GM12878 (cell line): ENCODE results near the gene PHEX. TPM values are rescaled to one million over a fixed set of nuclear protein-coding genes. Genes with fewer than 3 reads are reported as not detected.

ENCODE experiments used
- ATAC-seq: fragments of 200-7000 bp; cut with Tn5 transposase; 3 replicates; pipeline ENCODE4 v1.9.1; 2020; ENCODE audit warnings: mild to moderate bottlenecking, moderate library complexity
- BruUV-seq: library from RNA; stranded (reverse); fragments of 400-500 nt; replicated peaks from 2 replicates; lab custom pipeline; 2021; lab: Mats Ljungman, UMichigan
- CTCF ChIA-PET: fragments of 300-600 bp; sonication (Branson Sonifier 250); formaldehyde crosslinking; extraction: SDS; loops from one replicate; lab custom pipeline; 2021; ENCODE audit warnings: inconsistent platforms; lab: Yijun Ruan, JAX
- POLR2A ChIA-PET: fragments of 350-600 bp; formaldehyde crosslinking; extraction: SDS; loops from one replicate; lab custom pipeline; 2021; ENCODE audit warnings: inconsistent platforms; lab: Charles Lee
- RAD21 ChIA-PET: fragments of 300-600 bp; sonication (Branson Sonifier 250); formaldehyde crosslinking; loops from one replicate; lab custom pipeline; 2023; ENCODE audit warnings: antibody characterized with exemption; ENCODE audit not compliant: unreplicated experiment; lab: Charles Lee
- SMC1A ChIA-PET: fragments of 300-600 bp; sonication (Branson Sonifier 250); formaldehyde crosslinking; loops from one replicate; lab custom pipeline; 2023; ENCODE audit not compliant: unreplicated experiment, uncharacterized antibody; lab: Charles Lee
- DNase-seq: peaks from one replicate; pipeline ENCODE4 v3.0.0-alpha.2; 2011; ENCODE audit warnings: low read depth, low spot score
- FAIRE-seq: peaks from 3 replicates; lab custom pipeline; 2011; peaks lifted over from hg19 to GRCh38; lab: Jason Lieb, UNC
- H2AFZ ChIP-seq: 2 replicates; pipeline ENCODE4 v1.6.0; 2011; ENCODE audit warnings: low read depth, low read length, control low read depth; ENCODE audit not compliant: control insufficient read depth
- H3K27ac ChIP-seq: 2 replicates; pipeline ENCODE4 v1.5.1; 2011; ENCODE audit warnings: control low read depth; ENCODE audit not compliant: control insufficient read depth, insufficient read depth
- H3K27me3 ChIP-seq, 2 experiments: replicated peaks in 1 of 2; 2 replicates each; pipeline versions ENCODE4 v1.6.0 to v1.6.1; 2011; ENCODE audit warnings: low read length in 1 of 2; ENCODE audit not compliant: control insufficient read depth in 2 of 2, insufficient read depth in 2 of 2
- H3K36me3 ChIP-seq, 2 experiments: 2 replicates each; pipeline ENCODE4 v1.5.1; 2011; ENCODE audit warnings: low read length in 1 of 2; ENCODE audit not compliant: control insufficient read depth in 2 of 2, insufficient read depth in 2 of 2
- H3K4me1 ChIP-seq: 2 replicates; pipeline ENCODE4 v1.6.1; 2011; ENCODE audit warnings: mild to moderate bottlenecking, low read length, moderate library complexity, mixed read lengths; ENCODE audit not compliant: control insufficient read depth, insufficient read depth
- H3K4me2 ChIP-seq: 2 replicates; pipeline ENCODE4 v1.6.0; 2011; ENCODE audit warnings: control low read depth; ENCODE audit not compliant: control insufficient read depth, insufficient read depth
- H3K4me3 ChIP-seq: fragments of 200-600 bp; sonication (generic); 2 replicates; pipeline ENCODE4 v1.5.1; 2016
- H3K79me2 ChIP-seq: 2 replicates; pipeline ENCODE4 v1.6.0; 2011; ENCODE audit warnings: low read length; ENCODE audit not compliant: control insufficient read depth, insufficient read depth
- H3K9ac ChIP-seq: 2 replicates; pipeline ENCODE4 v1.8.0; 2011; ENCODE audit warnings: low read length, control low read depth, mixed read lengths; ENCODE audit not compliant: control insufficient read depth, insufficient read depth
- H3K9me3 ChIP-seq: replicated peaks from 3 replicates; pipeline ENCODE4 v1.5.1; 2011; ENCODE audit warnings: mild to moderate bottlenecking, low read length; ENCODE audit not compliant: control insufficient read depth, insufficient read depth
- H4K20me1 ChIP-seq: 2 replicates; pipeline ENCODE4 v1.6.0; 2011; ENCODE audit not compliant: control insufficient read depth, insufficient read depth
- BCL11A ChIP-seq: IDR thresholded peaks from 2 replicates; pipeline ENCODE4 v1.6.1; 2011; ENCODE audit warnings: low read depth, low read length
- CUX1 ChIP-seq: IDR thresholded peaks from 2 replicates; pipeline ENCODE4 v1.6.1; 2012; ENCODE audit warnings: improper control_type of control experiment, low read depth, low read length; ENCODE audit not compliant: insufficient replicate concordance
- EZH2 ChIP-seq: IDR thresholded peaks from 2 replicates; pipeline ENCODE4 v1.6.1; 2012; ENCODE audit warnings: low read depth, mild to moderate bottlenecking, control low read depth, inconsistent platforms, low read length, borderline replicate concordance; ENCODE audit not compliant: control insufficient read depth
- IKZF1 ChIP-seq: fragments of 450-650 bp; conservative IDR thresholded peaks from 2 replicates; pipeline ENCODE4 v1.6.1; 2017; ENCODE audit warnings: antibody characterized with exemption, mild to moderate bottlenecking
- IRF3 ChIP-seq: fragments of 450-650 bp; IDR thresholded peaks from 2 replicates; pipeline ENCODE4 v1.6.1; 2014; ENCODE audit warnings: mild to moderate bottlenecking
- PKNOX1 ChIP-seq: fragments of 450-650 bp; IDR thresholded peaks from 2 replicates; pipeline ENCODE4 v1.6.1; 2016; ENCODE audit warnings: mild to moderate bottlenecking
- RAD21 ChIP-seq: IDR thresholded peaks from 2 replicates; pipeline ENCODE4 v1.6.1; 2011; ENCODE audit warnings: mild to moderate bottlenecking, low read depth, low read length, moderate library complexity; ENCODE audit not compliant: insufficient read depth
- SIN3A ChIP-seq: IDR thresholded peaks from 2 replicates; pipeline ENCODE4 v1.6.1; 2012; ENCODE audit warnings: low read depth, low read length, improper control_type of control experiment
- SIX5 ChIP-seq: IDR thresholded peaks from 2 replicates; pipeline ENCODE4 v1.6.1; 2011; ENCODE audit warnings: mild to moderate bottlenecking, low read depth, low read length, moderate library complexity; ENCODE audit not compliant: severe bottlenecking
- SUPT20H ChIP-seq: IDR thresholded peaks from 2 replicates; pipeline ENCODE4 v1.6.1; 2011; ENCODE audit warnings: low read depth, mild to moderate bottlenecking, low read length, moderate library complexity, borderline replicate concordance; ENCODE audit not compliant: control insufficient read depth
- USF2 ChIP-seq: IDR thresholded peaks from 2 replicates; pipeline ENCODE4 v1.6.1; 2011; ENCODE audit warnings: low read depth, low read length, improper control_type of control experiment, borderline replicate concordance
- WGBS: methylation state at CpG from one replicate; pipeline ENCODE4 v1.1.6; 2016; ENCODE audit warnings: low lambda C conversion rate; ENCODE audit not compliant: insufficient replicate concordance, insufficient coverage; ENCODE audit errors: missing lambda C conversion rate; 5-methylcytosine and 5-hydroxymethylcytosine counted together
- in situ Hi-C: fragments of 300-500 bp; cut with MboI; formaldehyde crosslinking; loops from 9 replicates; pipeline ENCODE4 v1.14.3; 2018; ENCODE audit warnings: mixed read lengths
- intact Hi-C: fragments of 100-400 bp; cut with micrococcal nuclease; formaldehyde crosslinking; loops from one replicate; pipeline ENCODE4 v1.14.2; 2022; ENCODE audit not compliant: unreplicated experiment
- polyA plus RNA-seq, 11 experiments: library from polyadenylated mRNA; depleted of rRNA in 4 of 11; unstranded in 6 of 11; stranded (reverse) in 5 of 11; fragments of >200 nt; fragmentation: Nextera tagmentation in 4 of 11; fragmentation: Illumina TruSeq in 1 of 11; extraction: Ambion mirVana in 4 of 11; extraction: Trizol in 1 of 11; gene quantifications; 1 replicate in 1 of 11; 2 replicates in 10 of 11; pipeline versions ENCODE4 v1.2.1 to v1.2.3, GENCODE V29; 2011 to 2016; ENCODE audit warnings: inconsistent platforms in 2 of 11, missing spikeins in 2 of 11, low read depth in 1 of 11
- total RNA-seq, 4 experiments: library from RNA; depleted of rRNA in 3 of 4; stranded (reverse); fragments of >200 nt in 3 of 4; fragmentation: Illumina TruSeq in 1 of 4; extraction: Trizol in 1 of 4; gene quantifications; 2 replicates each; pipeline versions ENCODE4 v1.2.1 to v1.2.3, GENCODE V29; 2013 to 2021

Gene PHEX
- total and polyA plus RNA-seq, 10 of the 15 experiments (the other 5 are each of a cell fraction or from before 2014, with no cell fraction given), result 0.12 to 97.2 (median 0.55) TPM

GRCh38 chrX:22192419-22193060 is 160.4 kb downstream of the PHEX start:
- Histone ChIP-seq H3K9ac (no peak overlapping the region), H3K9me3 (no peaks in the 10 kb centered on the region; the same call in 2 of the 3 replicates), H4K20me1 (no peaks in the 10 kb centered on the region), H3K79me2 (no peaks in the 10 kb centered on the region), H2AFZ (peak overlapping the region; percentile 69), H3K27me3 (no peaks in the 10 kb centered on the region), H3K4me3 (no peak overlapping the region), H3K27ac (no peak overlapping the region), H3K4me1 (no peaks in the 10 kb centered on the region), H3K4me2 (peak overlapping the region; percentile 44), H3K36me3 (no peaks in the 10 kb centered on the region)
- FAIRE-seq (peak; percentile 92), ATAC-seq (peak; percentile 96), DNase-seq (peak; percentile 3)
- in situ Hi-C loops, result no loop called here
- ChIA-PET POLR2A (no interaction called here), SMC1A (interaction anchor here (0.9 to 3.0 kb wide), 5 partner anchors 52 to 208 kb away, joined by 3 to 23 read pairs (median 3); no protein-coding TSS in a partner anchor), RAD21 (interaction anchor here (3.0 to 4.7 kb wide), 2 partner anchors 57 to 207 kb away, joined by 16 to 19 read pairs; no protein-coding TSS in a partner anchor), CTCF (interaction anchor here (1.0 to 5.5 kb wide), 8 partner anchors 14 to 1709 kb away, joined by 3 to 28 read pairs (median 7); no protein-coding TSS in a partner anchor)
- 9% methylated on average over 13 of the region's 13 CpGs for WGBS
- no TSS peak for BruUV-seq
- intact Hi-C loops, result loop anchor here (1.0 to 10.0 kb wide), 4 partner anchors 56 to 1668 kb away; no protein-coding TSS in a partner anchor
- TF ChIP-seq PKNOX1, result no peak
- no peak for TF ChIP-seq SIN3A
- TF ChIP-seq SIX5, result no peak
- no peak for TF ChIP-seq IRF3
- TF ChIP-seq BCL11A, result no peak
- no peak for TF ChIP-seq SUPT20H
- no peak for TF ChIP-seq CUX1
- peak; percentile 58 for TF ChIP-seq RAD21
- no peak for TF ChIP-seq USF2
- no peak for TF ChIP-seq EZH2
- TF ChIP-seq IKZF1, result peak; percentile 31; the same call in 1 of the 2 replicates
